SHP77 treated with DMSO at 0.1 percent for 48 hours (cell line): Measurements from ENCODE around the gene RDH8.

Source experiments
- DNase-seq: peaks from one replicate; lab custom pipeline; 2025; lab: John Stamatoyannopoulos, UW

Gene RDH8

GRCh38 chr19:10037367-10037766 lies 24.1 kb downstream of the RDH8 start:
- DNase-seq = no peak

- DNase-seq = no peak
Observed at GRCh38 chr19:10037809-10038208, 24.5 kb downstream of the RDH8 start.

GRCh38 chr19:10043286-10043927 lies 30.1 kb downstream of the RDH8 start:
- no peak for DNase-seq

GRCh38 chr19:10044390-10044789 lies 31.1 kb downstream of the RDH8 start:
- no peak for DNase-seq

GRCh38 chr19:10045371-10045770 lies 32.1 kb downstream of the RDH8 start:
- DNase-seq = no peak

- no peak for DNase-seq
Observed at GRCh38 chr19:10049626-10050025, 36.3 kb downstream of the RDH8 start.

- no peak for DNase-seq
Observed at GRCh38 chr19:10052602-10053360, 39.5 kb downstream of the RDH8 start.

GRCh38 chr19:10061717-10062310 lies 48.5 kb downstream of the RDH8 start:
- DNase-seq = no peak

- DNase-seq = no peak
Observed at GRCh38 chr19:10068205-10068604, 54.9 kb downstream of the RDH8 start.

- no peak for DNase-seq
Observed at GRCh38 chr19:10069046-10069445, 55.8 kb downstream of the RDH8 start.

GRCh38 chr19:10070730-10071446 lies 57.6 kb downstream of the RDH8 start:
- no peak for DNase-seq
